Hematopoietic multipotent progenitor cell treated with erythropoietin and hydrocortisone succinate and interleukin-3 and kit ligand, for 15 days (in vitro differentiated cells): ENCODE measurements around the gene MED15.
"Not testable (repeated sequence)": the region's sequence is repeated elsewhere in the genome, so short reads cannot be mapped to it uniquely, and the experiment has no call there.

ENCODE experiments used
- DNase-seq: peaks from one replicate; pipeline ENCODE4 v3.0.0-alpha.2; 2015; ENCODE audit warnings: low spot score

The MED15 gene

GRCh38 chr22:20584029-20584871, 76.8 kb downstream of the MED15 start:
- DNase-seq, result no peak

GRCh38 chr22:20584872-20585638, 77.6 kb downstream of the MED15 start:
- no peak for DNase-seq

- DNase-seq, result no peak
Measured at GRCh38 chr22:20585639-20586402, 78.4 kb downstream of the MED15 start.

- no peak for DNase-seq
Measured at GRCh38 chr22:20586403-20586745, 79.0 kb downstream of the MED15 start.

- DNase-seq, result no peak
Measured at GRCh38 chr22:20587206-20587958, 80.0 kb downstream of the MED15 start.

GRCh38 chr22:20588092-20588842, 80.9 kb downstream of the MED15 start:
- no peak for DNase-seq

- DNase-seq, result no peak
Measured at GRCh38 chr22:20588843-20589581, 81.6 kb downstream of the MED15 start.

GRCh38 chr22:20589614-20590476, 82.4 kb downstream of the MED15 start:
- no peak for DNase-seq

GRCh38 chr22:20590477-20591294, 83.3 kb downstream of the MED15 start:
- no peak for DNase-seq

- no peak for DNase-seq
Measured at GRCh38 chr22:20591295-20591645, 83.9 kb downstream of the MED15 start.

- no peak for DNase-seq
Measured at GRCh38 chr22:20591660-20592310, 84.4 kb downstream of the MED15 start.

- DNase-seq, result not testable (repeated sequence)
Measured at GRCh38 chr22:20594038-20594437, 86.6 kb downstream of the MED15 start.

- DNase-seq, result not testable (repeated sequence)
Measured at GRCh38 chr22:20594486-20594885, 87.1 kb downstream of the MED15 start.

GRCh38 chr22:20595461-20595860, 88.1 kb downstream of the MED15 start:
- DNase-seq, result no peak

- no peak for DNase-seq
Measured at GRCh38 chr22:20599117-20599516, 91.7 kb downstream of the MED15 start.

- DNase-seq, result no peak
Measured at GRCh38 chr22:20600137-20600673, 92.8 kb downstream of the MED15 start.

- DNase-seq, result no peak
Measured at GRCh38 chr22:20601308-20601707, 93.9 kb downstream of the MED15 start.
